PC-9 (cell line): ENCODE data around the gene ASZ1. TPM values are rescaled to one million over a fixed set of nuclear protein-coding genes. Genes with fewer than 3 reads are reported as not detected.

ENCODE experiments used
- BruUV-seq: library from RNA; stranded (reverse); fragments of 400-500 nt; replicated peaks from 2 replicates; lab custom pipeline; 2021; lab: Mats Ljungman, UMichigan
- CTCF ChIA-PET: fragments of 300-600 bp; sonication (Branson Sonifier 250); formaldehyde crosslinking; loops from one replicate; lab custom pipeline; 2022; ENCODE audit warnings: antibody characterized with exemption; lab: Charles Lee
- POLR2A ChIA-PET: fragments of 300-600 bp; sonication (Branson Sonifier 250); formaldehyde crosslinking; loops from one replicate; lab custom pipeline; 2022; ENCODE audit warnings: antibody characterized with exemption; ENCODE audit not compliant: unreplicated experiment; lab: Charles Lee
- DNase-seq, 2 experiments: peaks; one replicate each; pipeline versions ENCODE4 v3.0.0 to v3.0.0-alpha.2; 2015 to 2022; ENCODE audit warnings: mixed read lengths in 1 of 2
- H2AFZ ChIP-seq: fragments of 200-600 bp; sonication (generic); 2 replicates; pipeline ENCODE4 v1.8.1; 2017; ENCODE audit warnings: antibody characterized with exemption
- H3F3A ChIP-seq: fragments of 200-600 bp; sonication (generic); 2 replicates; pipeline ENCODE4 v1.8.1; 2017; ENCODE audit warnings: antibody characterized with exemption, mild to moderate bottlenecking, low read depth; ENCODE audit not compliant: insufficient read depth
- H3K27ac ChIP-seq: fragments of 200-600 bp; sonication (generic); 2 replicates; pipeline ENCODE4 v1.6.1; 2016; ENCODE audit warnings: mixed run types
- H3K27me3 ChIP-seq: fragments of 200-600 bp; sonication (generic); 2 replicates; pipeline ENCODE4 v1.6.1; 2016; ENCODE audit warnings: low read depth, mixed run types; ENCODE audit not compliant: insufficient read depth
- H3K36me3 ChIP-seq: fragments of 200-600 bp; sonication (generic); 2 replicates; pipeline ENCODE4 v1.6.1; 2016; ENCODE audit warnings: low read depth, mixed run types
- H3K4me1 ChIP-seq: fragments of 200-600 bp; sonication (generic); replicated peaks from 2 replicates; pipeline ENCODE4 v1.6.1; 2016; ENCODE audit warnings: mixed run types; ENCODE audit not compliant: insufficient read depth
- H3K4me2 ChIP-seq: fragments of 200-600 bp; sonication (generic); 2 replicates; pipeline ENCODE4 v1.6.1; 2017; ENCODE audit warnings: mixed run types
- H3K4me3 ChIP-seq: fragments of 200-600 bp; sonication (generic); 2 replicates; pipeline ENCODE4 v1.6.1; 2016; ENCODE audit warnings: mixed run types
- H3K79me2 ChIP-seq: fragments of 200-600 bp; sonication (generic); 2 replicates; pipeline ENCODE4 v1.6.1; 2017; ENCODE audit warnings: low read depth, mixed run types
- H3K9me2 ChIP-seq: fragments of 200-600 bp; sonication (generic); 2 replicates; pipeline ENCODE4 v1.8.1; 2017; ENCODE audit warnings: mild to moderate bottlenecking; ENCODE audit not compliant: insufficient read depth
- H3K9me3 ChIP-seq: fragments of 200-600 bp; sonication (generic); 2 replicates; pipeline ENCODE4 v1.8.1; 2016; ENCODE audit warnings: low read depth; ENCODE audit not compliant: insufficient read depth
- H4K20me1 ChIP-seq: fragments of 200-600 bp; sonication (generic); 2 replicates; pipeline ENCODE4 v1.8.1; 2017; ENCODE audit not compliant: insufficient read depth
- CTCF ChIP-seq: fragments of 200-600 bp; sonication (generic); conservative IDR thresholded peaks from 2 replicates; pipeline ENCODE4 v1.6.1; 2017; ENCODE audit warnings: mixed run types, antibody characterized with exemption, mild to moderate bottlenecking, moderate library complexity
- EZH2 ChIP-seq: fragments of 200-600 bp; sonication (generic); IDR thresholded peaks from 2 replicates; pipeline ENCODE4 v1.8.0; 2017; ENCODE audit warnings: antibody characterized with exemption, low read depth
- intact Hi-C: fragments of 100-400 bp; cut with micrococcal nuclease; formaldehyde crosslinking; loops from one replicate; pipeline ENCODE4 v1.10.0; 2022; ENCODE audit not compliant: unreplicated experiment
- total RNA-seq: library from RNA; stranded (reverse); gene quantifications from 2 replicates; pipeline ENCODE4 v1.2.3, GENCODE V29; 2021

The ASZ1 gene
- total RNA-seq, 1 experiment from 2014 or later = not detected

- H3K27me3 ChIP-seq = no peaks in the 10 kb centered on the region
- POLR2A ChIA-PET = no interaction called here
- no peak overlapping the region for H3K4me2 ChIP-seq
- no TSS peak for BruUV-seq
- no peak overlapping the region for H2AFZ ChIP-seq
- H3K79me2 ChIP-seq = no peaks in the 10 kb centered on the region
- no peaks in the 10 kb centered on the region for H3F3A ChIP-seq
- intact Hi-C loops = loop anchor here (5.0 kb wide), 2 partner anchors 269 to 794 kb away; no protein-coding TSS in a partner anchor
- H3K9me3 ChIP-seq = no peaks in the 10 kb centered on the region
- TF ChIP-seq CTCF = no peak
- no peak for TF ChIP-seq EZH2
- no peaks in the 10 kb centered on the region for H3K36me3 ChIP-seq
- no peak overlapping the region for H3K27ac ChIP-seq
- no peaks in the 10 kb centered on the region for H3K9me2 ChIP-seq
- CTCF ChIA-PET = no interaction called here
- no peaks in the 10 kb centered on the region for H3K4me1 ChIP-seq
- no peak for DNase-seq
- H4K20me1 ChIP-seq = no peaks in the 10 kb centered on the region
- H3K4me3 ChIP-seq = no peak overlapping the region
These were observed 23.6 kb downstream of the ASZ1 start for GRCh38 chr7:117403737-117404136.

GRCh38 chr7:117402109-117402508, 25.2 kb downstream of the ASZ1 start:
- no peak overlapping the region for H2AFZ ChIP-seq
- CTCF ChIA-PET = no interaction called here
- intact Hi-C loops = loop anchor here (5.0 kb wide), 2 partner anchors 270 to 795 kb away; no protein-coding TSS in a partner anchor
- no peaks in the 10 kb centered on the region for H3K9me3 ChIP-seq
- no peak overlapping the region for H3K4me3 ChIP-seq
- BruUV-seq = no TSS peak
- H3F3A ChIP-seq = no peaks in the 10 kb centered on the region
- H4K20me1 ChIP-seq = no peaks in the 10 kb centered on the region
- H3K4me2 ChIP-seq = no peak overlapping the region
- H3K27ac ChIP-seq = no peak overlapping the region
- DNase-seq = no peak
- H3K79me2 ChIP-seq = no peaks in the 10 kb centered on the region
- no peaks in the 10 kb centered on the region for H3K36me3 ChIP-seq
- POLR2A ChIA-PET = no interaction called here
- TF ChIP-seq CTCF (no peak), EZH2 (no peak)
- no peaks in the 10 kb centered on the region for H3K4me1 ChIP-seq
- H3K27me3 ChIP-seq = no peaks in the 10 kb centered on the region
- no peaks in the 10 kb centered on the region for H3K9me2 ChIP-seq

GRCh38 chr7:117401293-117402002, 25.8 kb downstream of the ASZ1 start:
- Histone ChIP-seq H3K9me3 (no peaks in the 10 kb centered on the region), H3K36me3 (no peaks in the 10 kb centered on the region), H3K4me1 (no peaks in the 10 kb centered on the region), H3K27ac (no peak overlapping the region), H3K4me3 (no peak overlapping the region), H4K20me1 (no peaks in the 10 kb centered on the region), H2AFZ (no peak overlapping the region), H3K79me2 (no peaks in the 10 kb centered on the region), H3K27me3 (no peaks in the 10 kb centered on the region), H3K4me2 (no peak overlapping the region), H3K9me2 (no peaks in the 10 kb centered on the region), H3F3A (no peaks in the 10 kb centered on the region)
- TF ChIP-seq CTCF (peak; percentile 25; the same call in 1 of the 2 replicates), EZH2 (no peak)
- no peak for DNase-seq
- ChIA-PET POLR2A (no interaction called here), CTCF (interaction anchor here (0.5 to 0.6 kb wide), 2 partner anchors 105 to 562 kb away, joined by 3 read pairs; no protein-coding TSS in a partner anchor)
- no TSS peak for BruUV-seq
- intact Hi-C loops = loop anchor here (5.0 kb wide), 2 partner anchors 271 to 796 kb away; no protein-coding TSS in a partner anchor
